ENCODE measurements around the gene USP54. TPM values are rescaled to one million over a fixed set of nuclear protein-coding genes. Genes with fewer than 3 reads are reported as not detected.

The USP54 gene
- total RNA-seq, 1 donor from 2014 or later, result 10.8 TPM

DNA sequence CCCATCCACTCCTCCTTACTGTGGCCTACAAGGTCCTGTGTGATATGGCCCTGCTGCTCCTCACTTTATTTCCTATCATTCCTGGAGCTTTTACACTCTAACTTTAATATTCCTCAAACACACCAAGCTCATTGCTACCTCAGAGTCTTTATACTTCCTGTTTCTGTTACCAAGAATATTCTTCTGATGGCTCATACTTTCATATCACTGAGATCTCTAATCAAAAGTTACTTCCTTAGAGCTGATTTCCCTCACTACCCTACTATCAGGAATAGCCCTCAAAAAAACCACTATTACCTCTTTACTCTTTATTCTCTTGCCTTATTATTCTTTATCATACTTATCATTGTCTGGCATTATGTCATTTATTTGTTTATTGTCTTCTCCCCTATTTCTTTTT, 89.5 kb downstream of the USP54 start:
- peak overlapping the region; percentile 79 for H3K27ac Mint-ChIP-seq
- no peak for DNase-seq
- ATAC-seq (ENCODE audit: low read depth), result peak; percentile 84
- TF ChIP-seq, protein P1, sequence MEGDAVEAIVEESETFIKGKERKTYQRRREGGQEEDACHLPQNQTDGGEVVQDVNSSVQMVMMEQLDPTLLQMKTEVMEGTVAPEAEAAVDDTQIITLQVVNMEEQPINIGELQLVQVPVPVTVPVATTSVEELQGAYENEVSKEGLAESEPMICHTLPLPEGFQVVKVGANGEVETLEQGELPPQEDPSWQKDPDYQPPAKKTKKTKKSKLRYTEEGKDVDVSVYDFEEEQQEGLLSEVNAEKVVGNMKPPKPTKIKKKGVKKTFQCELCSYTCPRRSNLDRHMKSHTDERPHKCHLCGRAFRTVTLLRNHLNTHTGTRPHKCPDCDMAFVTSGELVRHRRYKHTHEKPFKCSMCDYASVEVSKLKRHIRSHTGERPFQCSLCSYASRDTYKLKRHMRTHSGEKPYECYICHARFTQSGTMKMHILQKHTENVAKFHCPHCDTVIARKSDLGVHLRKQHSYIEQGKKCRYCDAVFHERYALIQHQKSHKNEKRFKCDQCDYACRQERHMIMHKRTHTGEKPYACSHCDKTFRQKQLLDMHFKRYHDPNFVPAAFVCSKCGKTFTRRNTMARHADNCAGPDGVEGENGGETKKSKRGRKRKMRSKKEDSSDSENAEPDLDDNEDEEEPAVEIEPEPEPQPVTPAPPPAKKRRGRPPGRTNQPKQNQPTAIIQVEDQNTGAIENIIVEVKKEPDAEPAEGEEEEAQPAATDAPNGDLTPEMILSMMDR (IDR thresholded peaks at IDR 0.05), result no peak
- H3K4me1 Mint-ChIP-seq, result peaks cover 36% of the 10 kb centered on the region
- H3K27me3 Mint-ChIP-seq, result no peaks in the 10 kb centered on the region
- POLR2A ChIA-PET, result interaction anchor here (0.5 to 1.2 kb wide), 4 partner anchors 8 to 261 kb away, joined by 3 to 4 read pairs (median 4); no protein-coding TSS in a partner anchor
- H3K36me3 Mint-ChIP-seq (ENCODE audit: low read depth), result peaks cover 26% of the 10 kb centered on the region
- CTCF ChIA-PET, result no interaction called here
- H3K4me3 Mint-ChIP-seq, result peak overlapping the region; percentile 42
- intact Hi-C loops (cut with micrococcal nuclease), result loop anchor here (2.0 kb wide), 1 partner anchor 31 kb away; no protein-coding TSS in a partner anchor
- no peaks in the 10 kb centered on the region for H3K9me3 Mint-ChIP-seq

DNA sequence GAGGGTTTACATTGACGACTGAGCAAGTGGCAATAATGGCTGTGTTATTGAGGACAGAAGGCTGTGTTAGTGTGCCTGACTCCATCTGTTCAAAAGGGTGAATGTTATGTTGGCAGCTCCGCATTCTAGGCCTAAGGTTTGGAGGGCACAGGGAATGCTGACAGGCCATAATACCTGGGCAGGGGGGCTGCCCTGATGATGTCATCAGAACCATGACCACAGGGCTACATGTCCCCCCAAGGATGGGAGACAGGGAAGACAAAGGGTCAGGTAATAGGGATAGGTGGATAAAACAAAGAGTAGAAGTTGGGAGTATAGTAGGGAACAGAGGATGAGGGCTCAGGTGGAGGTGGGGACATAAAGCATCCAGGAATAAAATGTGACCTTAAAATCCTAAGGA, 93.5 kb downstream of the USP54 start:
- Mint-ChIP-seq H3K36me3 (ENCODE audit: low read depth) (peaks cover 11% of the 10 kb centered on the region), H3K4me1 (peaks cover 59% of the 10 kb centered on the region), H3K9me3 (no peaks in the 10 kb centered on the region), H3K27ac (no peak overlapping the region), H3K27me3 (no peaks in the 10 kb centered on the region), H3K4me3 (no peak overlapping the region)
- TF ChIP-seq, protein P1 (IDR thresholded peaks at IDR 0.05), result no peak
- DNase-seq (no peak), ATAC-seq (ENCODE audit: low read depth) (no peak)
- intact Hi-C loops (cut with micrococcal nuclease), result loop anchor here (5.0 to 10.0 kb wide), 4 partner anchors 330 to 1615 kb away; partner anchors contain the start of genes DNAJB12, ECD, FAM149B1 and KAT6B
- POLR2A ChIA-PET, result interaction anchor here (0.6 kb wide), 1 partner anchor 22 kb away, joined by 7 read pairs; no protein-coding TSS in a partner anchor
- CTCF ChIA-PET, result no interaction called here

DNA sequence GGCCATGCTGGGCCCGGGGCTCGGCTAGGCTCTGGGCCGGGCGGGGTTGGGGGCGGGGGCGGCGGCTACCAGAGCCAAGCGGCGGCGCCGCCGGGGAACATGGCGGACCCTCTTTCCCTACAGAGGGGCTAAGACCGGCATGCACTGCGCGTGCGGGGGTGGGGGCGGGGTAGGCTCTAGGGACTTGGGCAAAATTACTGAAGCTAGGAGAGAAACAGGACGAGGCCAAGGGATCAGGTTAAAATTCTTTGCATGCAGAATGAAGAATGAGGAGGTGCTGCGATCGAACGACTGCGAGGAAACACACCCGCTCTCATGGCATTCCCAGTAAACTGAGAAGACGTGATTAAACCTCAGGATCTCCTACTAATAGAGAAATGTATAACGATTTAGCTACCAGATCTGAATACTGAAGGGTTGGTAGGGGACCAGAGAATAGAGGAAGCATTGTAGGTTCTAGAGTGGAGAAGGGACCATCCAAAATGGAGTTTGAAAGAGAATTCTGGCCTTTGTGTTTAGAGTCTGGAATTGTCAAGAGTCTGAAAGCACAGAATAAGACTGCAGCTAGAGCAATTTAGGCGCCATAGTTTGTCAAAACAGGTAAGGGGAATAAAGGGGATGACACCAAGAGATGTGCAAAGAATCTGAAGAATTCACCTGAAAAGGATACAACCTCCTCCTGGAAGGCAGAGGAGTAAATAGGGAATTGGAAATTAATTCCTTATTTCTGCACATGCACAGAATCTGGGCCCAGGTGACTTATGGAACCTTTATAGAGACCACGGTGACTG, 95.1 kb downstream of the USP54 start, which contains the start of gene PPP3CB:
PPP3CB (minus strand) TSS at position 141 of the 791 bp plus-strand sequence; CDS start at position 6, 135 bp downstream.
- peak; percentile 73 for ATAC-seq (ENCODE audit: low read depth)
- peak within 1 kb of the TSS; percentile 92 for H3K4me3 Mint-ChIP-seq
- ChIA-PET CTCF (no interaction called here), POLR2A (interaction anchor here (0.6 to 2.7 kb wide), 26 partner anchors 10 to 1616 kb away, joined by 3 to 39 read pairs (median 6); partner anchors contain the start of genes ANXA7, CFAP70, CHCHD1 and DNAJC9)
- TF ChIP-seq, protein P1 (IDR thresholded peaks at IDR 0.05), result no peak
- intact Hi-C loops (cut with micrococcal nuclease), result loop anchor here (1.0 to 10.0 kb wide), 11 partner anchors 17 to 1616 kb away; partner anchors contain the start of genes DNAJB12, DNAJC9, ECD and FAM149B1
- no peak for DNase-seq
- peaks cover 52% of the 10 kb centered on the region for H3K4me1 Mint-ChIP-seq
- H3K27me3 Mint-ChIP-seq, result no peaks in the 10 kb centered on the region
- peaks cover 10% of the 10 kb centered on the region for H3K36me3 Mint-ChIP-seq (ENCODE audit: low read depth)
- no peaks in the 10 kb centered on the region for H3K9me3 Mint-ChIP-seq
- H3K27ac Mint-ChIP-seq, result peak within 1 kb of the TSS; percentile 96

DNA sequence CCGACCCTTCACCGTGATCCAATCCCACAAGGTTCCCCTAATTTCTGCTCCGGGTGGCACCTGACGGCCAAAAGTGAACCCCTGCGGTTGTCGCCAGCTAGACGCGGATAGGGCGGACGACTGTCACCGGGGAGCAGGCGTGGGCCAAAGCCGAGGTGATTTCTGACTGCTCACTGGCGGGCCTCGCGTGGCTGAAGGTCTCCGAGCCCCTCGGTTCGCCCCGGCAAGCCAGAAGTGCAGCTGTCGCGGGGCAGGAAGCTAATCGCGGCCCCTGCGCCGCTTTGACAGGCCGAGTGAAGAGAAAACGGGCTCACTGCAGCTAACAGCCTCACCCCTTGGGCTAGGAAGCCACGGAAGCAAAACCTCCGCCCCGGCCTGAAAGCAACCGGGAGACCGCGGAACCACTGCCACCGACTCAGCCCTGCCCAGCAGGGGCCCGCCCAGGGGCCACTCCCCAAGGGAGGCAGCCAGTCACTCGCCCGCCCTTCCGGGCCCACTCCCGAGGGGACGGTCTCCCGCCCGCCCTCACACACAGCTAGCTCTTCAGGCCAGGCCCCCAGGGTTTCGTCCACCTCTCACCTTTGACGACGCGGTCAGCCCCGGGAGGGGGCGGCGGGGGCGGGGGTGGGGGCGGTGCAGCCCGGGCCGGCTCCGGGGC, 95.8 kb downstream of the USP54 start:
- Mint-ChIP-seq H3K9me3 (no peaks in the 10 kb centered on the region), H3K4me1 (peaks cover 47% of the 10 kb centered on the region), H3K27ac (peak overlapping the region; percentile 96), H3K27me3 (no peaks in the 10 kb centered on the region), H3K36me3 (ENCODE audit: low read depth) (peaks cover 10% of the 10 kb centered on the region), H3K4me3 (peak overlapping the region; percentile 92)
- TF ChIP-seq, protein P1 (IDR thresholded peaks at IDR 0.05), result no peak
- intact Hi-C loops (cut with micrococcal nuclease), result loop anchor here (1.0 to 10.0 kb wide), 11 partner anchors 17 to 1617 kb away; partner anchors contain the start of genes DNAJB12, DNAJC9, ECD and FAM149B1
- CTCF ChIA-PET, result no interaction called here
- ATAC-seq (ENCODE audit: low read depth), result peak; percentile 91
- peak; percentile 90 for DNase-seq
- POLR2A ChIA-PET, result interaction anchor here (0.6 to 2.7 kb wide), 25 partner anchors 10 to 1616 kb away, joined by 3 to 39 read pairs (median 6); partner anchors contain the start of genes ANXA7, CFAP70, CHCHD1 and DNAJC9

Data from activated B cell treated with CpG ODN at 0.5 μM for 24 hours (primary cell).